ENCODE results near the gene ZNF335.

ZNF335 gene

DNA sequence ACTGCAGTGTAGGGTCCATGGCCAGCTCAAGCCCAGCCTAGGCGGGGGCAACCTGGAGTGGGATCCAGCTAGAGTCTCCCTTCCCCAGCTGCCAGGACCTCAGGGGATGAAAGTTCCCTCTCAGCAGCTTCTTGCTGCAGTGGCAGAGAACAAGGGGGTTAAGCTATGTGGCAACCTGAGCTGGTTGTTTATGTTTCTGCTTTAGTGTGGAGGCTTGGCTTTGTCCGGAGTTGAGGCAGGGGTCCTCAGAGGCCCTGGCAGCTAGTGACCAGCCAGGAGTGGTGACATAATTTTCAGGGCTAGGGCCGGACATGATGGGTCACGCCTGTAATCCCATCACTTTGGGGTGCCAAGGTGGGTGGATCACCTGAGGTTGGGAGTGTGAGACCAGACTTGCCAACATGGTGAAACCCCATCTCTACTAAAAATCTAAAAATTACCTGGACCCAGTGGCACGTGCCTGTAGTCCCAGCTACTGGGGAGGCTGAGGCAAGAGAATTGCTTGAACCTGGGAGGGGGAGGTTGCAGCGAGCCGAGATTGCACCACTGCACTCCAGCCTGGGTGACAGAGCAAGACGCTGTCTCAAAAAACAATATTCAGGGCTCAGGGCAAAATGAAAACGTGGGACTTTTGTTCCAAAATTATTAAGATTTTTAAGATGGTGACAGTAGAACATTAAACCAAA, 46.0 kb downstream of the ZNF335 start:
- DNase-seq (ENCODE audit: low read depth), result no peak
- TF ChIP-seq, protein P1, sequence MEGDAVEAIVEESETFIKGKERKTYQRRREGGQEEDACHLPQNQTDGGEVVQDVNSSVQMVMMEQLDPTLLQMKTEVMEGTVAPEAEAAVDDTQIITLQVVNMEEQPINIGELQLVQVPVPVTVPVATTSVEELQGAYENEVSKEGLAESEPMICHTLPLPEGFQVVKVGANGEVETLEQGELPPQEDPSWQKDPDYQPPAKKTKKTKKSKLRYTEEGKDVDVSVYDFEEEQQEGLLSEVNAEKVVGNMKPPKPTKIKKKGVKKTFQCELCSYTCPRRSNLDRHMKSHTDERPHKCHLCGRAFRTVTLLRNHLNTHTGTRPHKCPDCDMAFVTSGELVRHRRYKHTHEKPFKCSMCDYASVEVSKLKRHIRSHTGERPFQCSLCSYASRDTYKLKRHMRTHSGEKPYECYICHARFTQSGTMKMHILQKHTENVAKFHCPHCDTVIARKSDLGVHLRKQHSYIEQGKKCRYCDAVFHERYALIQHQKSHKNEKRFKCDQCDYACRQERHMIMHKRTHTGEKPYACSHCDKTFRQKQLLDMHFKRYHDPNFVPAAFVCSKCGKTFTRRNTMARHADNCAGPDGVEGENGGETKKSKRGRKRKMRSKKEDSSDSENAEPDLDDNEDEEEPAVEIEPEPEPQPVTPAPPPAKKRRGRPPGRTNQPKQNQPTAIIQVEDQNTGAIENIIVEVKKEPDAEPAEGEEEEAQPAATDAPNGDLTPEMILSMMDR (conservative IDR thresholded peaks at IDR 0.05; ENCODE audit: low read length), result no peak

DNA sequence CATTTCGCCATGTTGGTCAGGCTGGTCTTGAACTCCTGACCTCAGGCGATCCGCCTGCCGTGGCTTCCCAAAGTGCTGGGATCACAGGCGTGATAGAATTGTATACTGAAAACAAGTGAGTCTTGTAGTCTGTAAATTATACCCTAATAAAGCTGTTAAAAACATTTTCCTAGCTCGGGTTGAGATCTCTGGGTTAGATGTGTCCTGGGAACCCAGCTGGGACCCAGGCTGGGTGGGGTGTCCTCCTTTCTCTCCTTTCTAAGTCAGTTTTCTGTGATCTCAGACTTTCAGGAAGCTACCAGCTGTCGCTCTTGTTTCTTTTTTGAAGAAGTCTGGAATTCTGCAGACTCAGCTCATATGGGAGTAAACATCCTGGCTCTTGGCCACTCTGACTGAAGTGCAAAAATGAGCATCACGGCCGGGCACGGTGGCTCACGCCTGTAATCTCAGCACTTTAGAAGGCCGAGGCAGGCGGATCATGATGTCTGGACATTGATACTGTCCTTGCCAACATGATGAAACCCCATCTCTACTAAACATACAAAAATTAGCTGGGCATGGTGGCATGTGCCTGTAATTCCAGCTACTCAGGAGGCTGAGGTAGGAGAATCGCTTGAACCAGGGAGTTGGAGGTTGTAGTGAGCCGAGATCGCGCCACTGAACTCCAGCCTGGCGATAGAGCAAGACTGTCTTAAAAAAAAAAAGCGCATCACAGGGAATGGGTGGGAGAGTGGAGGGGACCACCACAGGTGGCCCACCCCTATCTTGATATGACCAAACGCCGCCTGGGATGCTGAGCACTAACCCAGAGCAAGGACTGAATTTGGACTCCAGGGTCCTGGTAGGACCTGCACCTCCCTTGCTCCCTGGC, 47.4 kb downstream of the ZNF335 start:
- peak; percentile 53 for DNase-seq (ENCODE audit: low read depth)
- TF ChIP-seq, protein P1 (conservative IDR thresholded peaks at IDR 0.05; ENCODE audit: low read length), result no peak
- peak overlapping the region; percentile 8; the same call in 1 of the 2 replicates for H3K4me3 ChIP-seq (ENCODE audit: low read length)

More for the DNA sequence above, 46.0 kb downstream of the ZNF335 start:
- H3K4me3 ChIP-seq (ENCODE audit: low read length), result no peak overlapping the region

DNA sequence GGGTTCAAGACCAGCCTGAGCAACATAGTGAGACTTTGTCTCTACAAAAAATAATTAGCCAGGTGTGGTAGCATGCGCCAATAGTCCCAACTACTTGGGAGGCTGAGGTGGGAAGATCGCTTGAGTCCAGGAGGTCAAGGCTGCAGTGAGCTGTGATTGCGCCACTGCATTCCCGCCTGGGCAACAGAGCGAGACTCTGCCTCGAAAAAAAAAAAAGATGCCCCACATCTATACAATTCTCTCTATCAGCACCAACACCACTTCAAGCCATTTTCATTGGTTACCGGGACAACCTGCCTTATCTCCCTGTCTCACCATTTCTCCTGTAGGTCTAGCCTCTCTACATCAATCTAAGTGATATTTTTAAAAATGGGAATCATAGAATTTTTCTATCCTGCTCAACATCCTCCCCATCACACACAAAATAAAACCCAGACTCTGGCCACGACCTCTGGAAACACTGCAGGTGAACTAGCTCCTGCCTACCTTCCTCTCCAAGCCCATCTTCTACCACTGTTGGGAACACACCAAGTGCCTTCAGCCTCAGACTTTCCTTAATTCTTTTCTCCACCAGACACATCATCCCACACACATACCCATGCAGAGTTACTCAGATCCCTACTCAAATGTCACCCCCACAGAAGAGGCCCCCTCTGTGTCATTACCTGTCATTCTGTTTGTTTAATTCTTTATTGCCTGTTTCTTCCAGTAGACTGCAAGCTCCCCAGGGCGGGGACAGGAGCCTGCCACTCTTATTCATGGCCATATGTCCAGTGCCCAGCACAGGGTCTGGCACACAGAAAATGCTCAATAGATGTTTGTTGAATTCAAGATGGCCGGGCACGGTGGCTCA, 50.4 kb downstream of the ZNF335 start:
- no peak overlapping the region for H3K4me3 ChIP-seq (ENCODE audit: low read length)
- TF ChIP-seq, protein P1 (conservative IDR thresholded peaks at IDR 0.05; ENCODE audit: low read length), result no peak
- no peak for DNase-seq (ENCODE audit: low read depth)

DNA sequence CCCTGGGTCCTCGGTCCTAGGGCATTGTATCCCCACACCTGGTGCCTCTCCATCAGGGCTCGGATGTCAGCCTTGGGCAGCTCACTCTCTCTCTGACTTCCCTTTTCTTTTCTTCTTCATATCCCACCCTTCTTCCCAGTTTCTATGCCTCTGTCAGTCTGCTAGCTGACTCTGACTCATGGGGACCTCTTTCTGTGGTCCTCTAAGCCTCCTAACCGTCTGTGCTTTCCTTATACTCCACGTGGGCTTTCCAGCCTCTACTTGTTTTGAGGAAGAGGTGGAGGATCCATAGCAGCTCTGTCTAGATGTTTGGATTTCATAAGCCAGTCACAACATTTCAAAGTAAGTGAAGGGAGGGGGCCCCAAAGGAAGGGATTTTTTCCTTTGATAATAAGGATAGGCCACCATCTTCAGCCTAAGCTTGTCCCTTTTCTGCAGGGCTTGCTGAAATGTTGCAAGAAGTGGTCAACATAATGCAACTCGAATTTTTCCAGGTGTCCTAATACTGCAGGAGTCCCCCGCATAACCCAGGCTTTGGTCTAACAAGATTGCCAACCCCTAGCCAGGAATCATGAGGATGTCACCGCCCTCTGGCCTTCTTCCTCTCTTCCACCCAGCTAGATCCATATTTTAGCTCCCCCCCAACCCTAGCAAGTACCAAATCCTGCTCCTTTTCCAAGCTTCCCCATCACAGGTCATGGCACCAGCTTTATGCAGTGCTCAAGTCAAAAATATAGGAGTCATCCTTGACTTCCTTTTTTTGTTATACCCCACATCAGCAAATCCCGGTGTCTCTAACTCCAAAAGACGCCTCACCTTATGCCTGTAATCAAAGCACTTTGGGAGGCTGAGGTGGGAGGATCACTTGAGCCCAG, 51.3 kb downstream of the ZNF335 start:
- TF ChIP-seq, protein P1 (conservative IDR thresholded peaks at IDR 0.05; ENCODE audit: low read length), result no peak
- H3K4me3 ChIP-seq (ENCODE audit: low read length), result no peak overlapping the region
- DNase-seq (ENCODE audit: low read depth), result no peak

DNA sequence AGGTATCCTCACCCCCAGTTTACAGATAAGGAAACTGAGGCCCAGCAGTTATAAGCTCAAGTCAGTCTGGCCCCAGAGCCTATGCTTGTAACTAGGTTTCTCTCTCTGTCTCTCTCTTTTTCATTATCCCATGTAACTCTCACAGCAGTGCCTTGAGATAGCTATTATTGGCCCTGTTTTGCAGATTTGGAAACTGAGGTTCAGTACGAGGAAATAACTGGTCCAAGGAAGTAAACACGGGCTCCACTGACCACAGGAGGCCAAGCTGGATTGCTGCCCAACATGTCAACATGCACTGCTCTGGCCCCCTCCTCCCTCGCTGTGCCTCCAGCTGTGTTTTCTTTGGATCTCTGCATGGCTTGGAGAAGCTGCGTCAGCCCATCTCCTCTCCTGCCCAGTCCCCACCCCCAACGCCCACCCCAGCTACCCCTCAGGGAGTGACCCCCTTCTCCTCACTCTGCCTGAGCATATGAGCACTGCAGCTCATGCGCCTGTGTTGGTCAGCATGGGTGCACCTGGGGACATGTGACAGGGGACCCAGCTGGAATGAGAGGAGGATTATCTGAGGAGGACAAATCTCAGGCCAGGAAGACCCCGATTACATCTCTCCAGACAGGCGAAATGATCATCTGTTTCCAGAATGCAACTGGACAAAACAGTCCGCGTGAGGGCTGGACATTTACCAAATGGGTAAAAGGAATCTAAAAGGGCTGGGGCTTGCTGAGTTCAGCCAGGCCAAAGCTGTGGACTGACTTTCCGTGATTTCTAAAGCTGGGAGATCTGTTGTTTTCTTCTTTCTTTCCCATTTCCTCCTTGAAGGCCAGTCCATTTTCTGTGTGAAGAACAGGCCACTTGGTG, 52.2 kb downstream of the ZNF335 start:
- TF ChIP-seq, protein P1 (conservative IDR thresholded peaks at IDR 0.05; ENCODE audit: low read length), result no peak
- DNase-seq (ENCODE audit: low read depth), result peak; percentile 37
- H3K4me3 ChIP-seq (ENCODE audit: low read length), result no peak overlapping the region
